Measurements from ENCODE around the gene RFPL1.

The RFPL1 gene

DNA sequence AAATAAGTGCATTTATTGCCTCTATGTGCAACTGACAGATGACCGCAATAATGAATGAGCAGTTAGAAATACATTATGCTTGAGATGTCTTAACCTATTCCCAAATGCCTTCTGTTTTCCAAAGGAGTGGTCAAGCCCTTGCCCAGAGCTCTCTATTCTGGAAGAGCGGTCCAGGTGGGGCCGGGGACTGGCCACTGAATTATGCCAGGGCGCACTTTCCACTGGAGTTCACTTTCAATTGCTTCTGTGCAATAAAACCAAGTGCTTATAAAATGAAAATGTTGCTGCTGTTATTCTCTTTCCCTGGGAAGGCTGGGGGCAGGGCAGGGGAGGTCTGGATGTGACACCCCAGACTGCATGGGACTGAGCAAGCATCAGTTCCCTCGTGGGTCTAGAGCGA, 52.6 kb downstream of the RFPL1 start:
- Mint-ChIP-seq H3K36me3 (ENCODE audit: low read depth) (peaks cover 43% of the 10 kb centered on the region), H3K9me3 (peaks cover 5% of the 10 kb centered on the region), H3K27me3 (ENCODE audit: low read depth) (no peaks in the 10 kb centered on the region), H3K4me1 (no peaks in the 10 kb centered on the region), H3K4me3 (no peak overlapping the region), H3K27ac (no peak overlapping the region)
- TF ChIP-seq, protein P1, sequence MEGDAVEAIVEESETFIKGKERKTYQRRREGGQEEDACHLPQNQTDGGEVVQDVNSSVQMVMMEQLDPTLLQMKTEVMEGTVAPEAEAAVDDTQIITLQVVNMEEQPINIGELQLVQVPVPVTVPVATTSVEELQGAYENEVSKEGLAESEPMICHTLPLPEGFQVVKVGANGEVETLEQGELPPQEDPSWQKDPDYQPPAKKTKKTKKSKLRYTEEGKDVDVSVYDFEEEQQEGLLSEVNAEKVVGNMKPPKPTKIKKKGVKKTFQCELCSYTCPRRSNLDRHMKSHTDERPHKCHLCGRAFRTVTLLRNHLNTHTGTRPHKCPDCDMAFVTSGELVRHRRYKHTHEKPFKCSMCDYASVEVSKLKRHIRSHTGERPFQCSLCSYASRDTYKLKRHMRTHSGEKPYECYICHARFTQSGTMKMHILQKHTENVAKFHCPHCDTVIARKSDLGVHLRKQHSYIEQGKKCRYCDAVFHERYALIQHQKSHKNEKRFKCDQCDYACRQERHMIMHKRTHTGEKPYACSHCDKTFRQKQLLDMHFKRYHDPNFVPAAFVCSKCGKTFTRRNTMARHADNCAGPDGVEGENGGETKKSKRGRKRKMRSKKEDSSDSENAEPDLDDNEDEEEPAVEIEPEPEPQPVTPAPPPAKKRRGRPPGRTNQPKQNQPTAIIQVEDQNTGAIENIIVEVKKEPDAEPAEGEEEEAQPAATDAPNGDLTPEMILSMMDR (IDR thresholded peaks at IDR 0.05; ENCODE audit: unreplicated experiment in 3 of 3), result no peak
